Raji (cell line): ENCODE measurements around the gene MBLAC1.

ENCODE experiments used
- POLR2A ChIP-seq: IDR thresholded peaks from 2 replicates; pipeline ENCODE4 v1.6.1; 2011; ENCODE audit warnings: low read depth, low read length, control low read depth; ENCODE audit not compliant: insufficient read depth

MBLAC1 gene, protein sequence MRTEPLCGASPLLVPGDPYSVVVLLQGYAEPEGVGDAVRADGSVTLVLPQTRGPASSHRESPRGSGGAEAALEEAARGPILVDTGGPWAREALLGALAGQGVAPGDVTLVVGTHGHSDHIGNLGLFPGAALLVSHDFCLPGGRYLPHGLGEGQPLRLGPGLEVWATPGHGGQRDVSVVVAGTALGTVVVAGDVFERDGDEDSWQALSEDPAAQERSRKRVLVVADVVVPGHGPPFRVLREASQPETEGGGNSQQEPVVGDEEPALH

DNA sequence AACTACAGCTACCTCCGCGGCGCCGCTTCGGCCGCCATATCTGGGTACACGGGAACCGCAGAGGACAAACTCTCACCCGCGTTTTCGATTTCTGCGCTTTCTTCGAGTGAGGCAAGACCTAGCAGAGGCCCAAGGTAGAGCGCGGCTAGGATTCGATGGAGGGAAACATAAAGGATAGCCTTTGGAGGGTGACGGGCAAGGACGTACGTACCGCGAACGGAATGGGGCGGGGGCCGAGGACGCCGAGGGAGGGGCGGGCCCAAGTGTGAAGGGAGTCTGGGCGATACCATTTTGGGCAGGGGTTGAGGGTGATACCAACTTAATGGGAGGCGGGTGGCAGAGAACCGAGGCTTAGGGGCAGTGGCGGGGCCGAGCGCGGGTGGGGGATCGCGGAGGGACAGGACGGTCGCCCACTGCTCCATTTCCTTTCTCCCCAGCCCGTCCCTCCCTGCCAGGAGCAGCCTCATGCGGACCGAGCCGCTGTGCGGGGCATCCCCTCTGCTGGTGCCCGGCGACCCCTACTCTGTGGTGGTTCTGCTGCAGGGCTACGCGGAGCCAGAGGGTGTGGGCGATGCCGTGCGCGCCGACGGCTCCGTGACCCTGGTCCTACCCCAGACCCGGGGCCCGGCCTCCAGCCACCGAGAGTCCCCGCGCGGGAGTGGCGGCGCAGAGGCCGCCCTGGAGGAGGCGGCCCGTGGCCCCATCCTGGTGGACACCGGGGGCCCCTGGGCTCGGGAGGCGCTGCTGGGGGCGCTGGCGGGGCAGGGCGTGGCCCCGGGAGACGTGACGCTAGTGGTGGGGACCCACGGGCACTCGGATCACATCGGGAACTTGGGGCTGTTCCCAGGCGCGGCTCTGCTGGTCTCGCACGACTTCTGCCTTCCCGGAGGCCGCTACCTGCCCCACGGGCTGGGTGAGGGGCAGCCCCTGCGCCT is at the start of gene MBLAC1:
MBLAC1 (plus strand) TSS at position 37 of the 935 bp plus-strand sequence; CDS start at position 466, 429 bp downstream.
- TF ChIP-seq POLR2A, result peak; percentile 91

DNA sequence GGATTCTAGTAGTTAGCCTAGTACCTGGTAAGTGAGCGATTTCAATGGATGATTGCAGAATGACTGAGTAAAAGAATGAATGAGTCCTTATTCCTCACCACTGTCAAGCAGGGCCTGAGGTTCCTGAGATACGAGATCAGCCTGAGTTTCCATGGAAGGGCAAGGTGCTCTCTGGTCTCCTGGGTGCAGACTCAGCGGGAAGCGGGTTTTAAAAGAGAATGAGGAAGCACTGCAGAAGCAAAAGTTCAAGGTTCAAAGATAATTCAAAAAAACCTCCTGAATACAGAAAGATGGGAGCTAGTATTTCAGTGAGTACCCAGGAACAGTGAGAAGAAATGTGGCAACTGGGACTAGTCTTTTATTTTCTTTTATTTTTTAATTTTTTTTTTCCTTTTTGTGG is 49.6 kb upstream of the MBLAC1 start:
- TF ChIP-seq POLR2A, result no peak

DNA sequence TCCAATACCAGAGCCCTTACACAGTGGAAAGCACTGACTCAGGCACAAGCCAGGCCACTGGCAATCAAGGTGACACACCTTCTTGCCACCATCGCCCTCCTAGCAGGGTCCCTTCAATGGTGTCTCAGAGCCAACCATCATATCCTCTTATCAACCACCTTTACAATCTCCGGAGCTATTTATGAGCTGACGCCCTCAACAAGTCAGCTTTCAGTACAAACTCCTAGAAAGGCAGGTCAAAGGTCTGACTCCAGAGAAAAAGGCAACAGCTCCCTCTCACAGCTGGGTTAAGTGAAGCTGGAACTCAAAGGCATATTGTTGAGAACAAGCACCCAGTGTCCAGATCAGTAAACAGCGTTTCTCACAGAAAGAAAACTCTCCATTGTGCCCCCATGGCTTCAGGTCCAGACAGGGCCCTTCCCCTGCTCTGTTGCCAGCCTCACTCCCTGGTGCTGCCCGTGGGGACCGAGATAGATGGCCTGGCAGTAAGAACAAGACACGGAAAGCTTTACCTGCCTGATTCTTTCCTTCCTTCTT is 47.7 kb upstream of the MBLAC1 start:
- TF ChIP-seq POLR2A, result no peak

GRCh38 chr7:100080907-100081534 is 45.7 kb upstream of the MBLAC1 start:
- no peak for TF ChIP-seq POLR2A

GRCh38 chr7:100081535-100082102 is 45.1 kb upstream of the MBLAC1 start, which contains the start of gene ZNF3:
Gene ZNF3, minus strand, starts transcription at chr7:100081723. Its CDS starts 4,366 bp downstream, at chr7:100077357.
- peak; percentile 90 for TF ChIP-seq POLR2A

GRCh38 chr7:100082978-100083377 is 43.8 kb upstream of the MBLAC1 start:
- TF ChIP-seq POLR2A, result no peak

DNA sequence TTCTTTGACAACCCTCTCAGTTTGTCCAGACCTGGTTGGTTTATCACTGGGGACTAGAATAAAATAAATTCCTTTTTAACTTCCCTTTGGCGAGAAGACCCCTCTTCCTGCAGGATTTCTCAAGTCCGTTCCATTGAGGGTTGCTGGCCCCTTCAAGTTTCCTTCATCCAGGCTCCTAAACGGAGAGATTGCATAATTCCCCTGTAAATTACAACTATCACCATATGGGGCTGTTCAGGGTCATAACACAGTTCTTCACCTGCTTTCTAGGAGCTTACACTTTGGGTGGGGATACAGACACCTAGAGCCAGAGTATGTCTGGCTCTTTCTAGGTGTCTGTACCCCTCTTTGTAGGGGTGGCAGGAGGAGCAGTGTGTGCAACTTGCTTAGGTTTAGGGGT is 41.3 kb upstream of the MBLAC1 start:
- no peak for TF ChIP-seq POLR2A

- no peak for TF ChIP-seq POLR2A
These were observed 39.6 kb upstream of the MBLAC1 start for GRCh38 chr7:100087055-100087750.

DNA sequence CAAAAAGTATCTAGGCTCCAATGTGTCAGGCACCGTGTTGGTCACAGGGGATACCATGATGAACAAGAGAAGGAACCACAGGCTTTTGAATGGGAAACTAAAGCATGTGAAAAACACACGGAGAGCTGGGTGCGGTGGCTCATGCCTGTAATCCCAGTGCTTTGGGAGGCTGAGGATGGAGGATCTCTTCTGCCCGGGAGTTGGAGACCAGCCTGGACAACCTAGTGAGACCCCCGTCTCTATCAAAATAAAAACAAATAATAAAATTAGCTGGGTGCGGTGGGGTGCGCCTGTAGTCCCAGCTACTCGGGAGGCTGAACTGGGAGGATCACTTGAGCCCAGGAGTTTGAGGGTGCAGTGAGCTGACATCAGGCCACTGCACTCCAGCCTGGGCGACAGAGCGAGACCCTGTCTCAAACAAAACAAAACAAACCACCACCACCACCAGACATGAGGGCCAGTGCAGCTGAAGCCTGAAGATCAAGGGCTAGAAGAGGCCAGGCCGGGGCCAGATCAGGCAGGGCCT is 38.6 kb upstream of the MBLAC1 start:
- TF ChIP-seq POLR2A, result no peak

- TF ChIP-seq POLR2A, result peak; percentile 90
These were observed 37.9 kb upstream of the MBLAC1 start, which contains the start of gene COPS6 for GRCh38 chr7:100088621-100089457. Gene COPS6, plus strand, starts transcription at chr7:100088969. Its CDS starts 22 bp downstream, at chr7:100088991.

DNA sequence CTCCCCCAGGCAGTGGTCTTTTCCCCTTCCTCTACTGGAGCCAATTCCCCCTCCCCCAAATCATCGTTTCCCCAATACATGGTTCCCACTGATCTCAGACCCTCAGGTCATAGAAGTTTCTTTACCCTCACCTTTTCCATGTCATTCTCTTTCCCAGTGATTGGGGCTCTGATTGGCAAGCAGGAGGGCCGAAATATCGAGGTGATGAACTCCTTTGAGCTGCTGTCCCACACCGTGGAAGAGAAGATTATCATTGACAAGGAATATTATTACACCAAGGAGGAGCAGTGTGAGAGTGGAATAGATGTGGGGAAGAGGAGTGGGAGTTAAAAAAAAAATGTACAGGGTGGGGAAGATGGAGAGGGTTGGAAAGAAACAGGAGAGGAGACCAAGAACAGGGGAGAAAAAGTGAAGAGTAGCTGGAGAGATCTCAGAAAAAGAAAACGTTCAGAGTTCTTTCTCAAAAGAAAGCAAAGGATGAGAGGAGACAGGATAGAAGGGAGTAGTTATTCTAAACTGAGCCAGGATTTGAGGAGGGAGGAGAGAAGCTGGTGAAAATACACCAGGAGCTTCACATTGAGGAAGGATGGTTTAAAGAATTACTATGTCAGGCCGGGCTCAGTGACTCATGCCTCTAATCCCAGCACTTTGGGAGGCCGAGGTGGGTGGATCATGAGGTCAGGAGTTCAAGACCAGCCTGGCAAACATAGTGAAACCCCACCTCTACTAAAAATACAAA is 37.1 kb upstream of the MBLAC1 start:
- no peak for TF ChIP-seq POLR2A

DNA sequence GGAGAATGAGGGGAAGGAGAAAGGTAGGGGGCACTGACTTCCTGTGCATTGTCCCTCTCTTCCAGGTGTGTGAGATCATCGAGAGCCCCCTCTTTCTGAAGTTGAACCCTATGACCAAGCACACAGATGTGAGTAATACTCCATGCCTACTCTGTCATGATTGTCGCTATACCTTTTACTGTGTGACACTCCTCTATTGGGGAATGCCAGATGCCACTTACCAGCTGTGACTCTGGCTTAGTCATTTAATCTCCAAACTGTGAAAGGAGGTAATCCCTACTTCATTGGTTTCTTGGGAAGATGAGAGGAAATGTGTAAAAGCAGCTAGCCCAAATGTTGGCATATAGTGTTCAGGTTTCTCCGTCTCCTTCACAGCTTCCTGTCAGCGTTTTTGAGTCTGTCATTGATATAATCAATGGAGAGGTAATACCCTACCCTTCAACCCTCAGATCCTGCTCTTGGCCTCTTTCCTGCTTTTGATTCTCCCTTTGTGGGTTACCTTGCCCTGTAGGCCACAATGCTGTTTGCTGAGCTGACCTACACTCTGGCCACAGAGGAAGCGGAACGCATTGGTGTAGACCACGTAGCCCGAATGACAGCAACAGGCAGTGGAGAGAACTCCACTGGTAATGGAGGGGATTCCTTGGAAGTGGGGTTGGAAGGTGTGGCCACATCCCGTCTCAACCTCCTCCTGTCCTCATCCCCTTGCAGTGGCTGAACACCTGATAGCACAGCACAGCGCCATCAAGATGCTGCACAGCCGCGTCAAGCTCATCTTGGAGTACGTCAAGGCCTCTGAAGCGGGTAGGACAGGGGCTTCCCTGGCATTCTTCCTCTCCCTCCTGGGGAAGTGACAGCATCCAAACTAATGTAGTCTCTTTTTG is 36.0 kb upstream of the MBLAC1 start:
- TF ChIP-seq POLR2A, result no peak
